ENCODE results near the gene AHNAK. TPM values are rescaled to one million over a fixed set of nuclear protein-coding genes. Genes with fewer than 3 reads are reported as not detected.

AHNAK gene
- total RNA-seq, 4 donors from 2014 or later: 1,278 to 2,374 (median 1,866) TPM

DNA sequence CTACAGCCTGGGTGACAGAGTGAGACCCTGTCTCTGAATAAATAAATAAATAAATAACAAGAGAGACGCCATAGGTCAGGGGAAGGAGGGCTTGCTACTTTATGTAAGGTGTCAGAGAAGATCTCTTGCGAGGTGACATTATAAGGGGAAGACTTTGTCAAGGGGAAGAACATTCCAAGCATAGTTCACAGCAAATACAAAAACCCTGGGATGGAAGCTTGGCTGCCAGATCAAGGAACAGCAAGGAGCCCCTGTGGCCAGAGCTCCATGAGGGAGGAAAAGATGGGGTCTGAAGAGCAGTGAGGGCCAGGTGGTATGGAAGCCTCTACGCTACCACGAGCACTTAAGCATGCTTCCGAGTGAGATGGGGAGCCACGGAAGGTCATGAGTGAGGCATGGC lies 62.3 kb downstream of the AHNAK start:
- TF ChIP-seq EP300 (IDR thresholded peaks at IDR 0.05) (no peak), CTCF (IDR thresholded peaks at IDR 0.05) (no peak), POLR2A (IDR thresholded peaks at IDR 0.05; ENCODE audit: low read depth) (no peak), POLR2AphosphoS5 (IDR thresholded peaks at IDR 0.05) (no peak)
- Histone ChIP-seq H3K4me3 (no peak overlapping the region), H3K9me3 (no peaks in the 10 kb centered on the region), H3K27ac (replicated peaks in 1 of 4) (no peak overlapping the region), H3K36me3 (no peaks in the 10 kb centered on the region), H3K4me1 (peaks cover 13 to 47% (median 42%) of the 10 kb centered on the region in 4 donors), H3K27me3 (no peaks in the 10 kb centered on the region)
- WGBS: 83% methylated on average over 6 of the region's 6 CpGs
- intact Hi-C loops (cut with DNase I): no loop called here
- DNase-seq (ENCODE audit: extremely low spot score): no peak

DNA sequence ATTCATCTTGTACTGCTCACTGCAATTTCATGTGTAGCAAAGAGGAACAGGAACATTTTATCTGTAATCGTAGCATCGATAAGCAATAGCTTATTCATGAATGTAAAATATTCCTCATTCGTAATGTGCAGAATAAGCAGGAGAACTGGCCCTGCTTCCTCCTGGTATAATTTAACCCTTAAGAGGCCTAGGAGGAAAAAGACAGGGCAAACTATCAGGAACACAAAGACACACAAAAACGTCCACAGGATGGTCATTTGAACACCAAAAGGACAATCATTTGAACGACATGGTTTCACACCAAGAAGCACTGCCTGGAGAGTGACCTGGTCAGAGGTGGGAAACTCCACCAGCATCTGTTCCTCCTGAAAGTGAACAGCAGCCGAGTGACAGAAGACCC lies 63.9 kb downstream of the AHNAK start:
- TF ChIP-seq CTCF (IDR thresholded peaks at IDR 0.05): no peak
- TF ChIP-seq POLR2AphosphoS5 (IDR thresholded peaks at IDR 0.05): no peak
- no peak for TF ChIP-seq POLR2A (IDR thresholded peaks at IDR 0.05; ENCODE audit: low read depth)
- no peak for TF ChIP-seq EP300 (IDR thresholded peaks at IDR 0.05)
- DNase-seq (ENCODE audit: extremely low spot score): no peak

GRCh38 chr11:62479631-62480201 lies 66.9 kb downstream of the AHNAK start:
- H3K27ac ChIP-seq (replicated peaks in 1 of 4): peak overlapping the region; percentile 78 to 88 (median 81)
- intact Hi-C loops (cut with DNase I): no loop called here
- WGBS: 40% methylated on average over 5 of the region's 7 CpGs
- H3K4me3 ChIP-seq: no peak overlapping the region
- no peaks in the 10 kb centered on the region for H3K27me3 ChIP-seq
- TF ChIP-seq POLR2A (IDR thresholded peaks at IDR 0.05; ENCODE audit: low read depth): no peak
- no peaks in the 10 kb centered on the region for H3K9me3 ChIP-seq
- DNase-seq (ENCODE audit: extremely low spot score): no peak
- peaks cover 13 to 34% (median 26%) of the 10 kb centered on the region in 4 donors for H3K4me1 ChIP-seq
- no peaks in the 10 kb centered on the region for H3K36me3 ChIP-seq

More for the DNA sequence above, 63.9 kb downstream of the AHNAK start:
- H3K27ac ChIP-seq (replicated peaks in 1 of 4): no peak overlapping the region
- H3K4me3 ChIP-seq: no peak overlapping the region
- WGBS: 80% methylated on average over 6 of the region's 6 CpGs
- H3K4me1 ChIP-seq: peaks cover 13 to 38% (median 30%) of the 10 kb centered on the region in 4 donors
- no peaks in the 10 kb centered on the region for H3K36me3 ChIP-seq
- no peaks in the 10 kb centered on the region for H3K9me3 ChIP-seq
- no peaks in the 10 kb centered on the region for H3K27me3 ChIP-seq
- intact Hi-C loops (cut with DNase I): no loop called here

DNA sequence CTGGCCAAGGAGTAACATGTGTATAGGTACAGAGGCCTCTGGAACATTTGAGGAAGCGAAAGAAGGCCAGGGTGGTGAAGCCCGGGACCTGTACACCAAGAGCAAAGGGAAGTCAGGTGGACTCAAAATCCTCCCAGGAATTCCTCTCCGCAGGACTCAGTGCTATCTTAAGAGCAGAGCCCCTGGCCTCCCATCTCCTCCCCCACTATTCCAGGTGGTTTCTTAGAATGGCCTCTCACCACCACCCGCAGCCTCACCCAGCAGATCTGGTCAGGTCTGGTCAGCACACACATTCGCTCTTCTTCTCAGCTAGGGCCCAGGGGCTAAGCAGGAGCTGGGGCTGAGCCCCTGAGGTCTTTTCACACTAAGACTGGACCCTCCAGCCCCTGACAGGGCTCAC lies 68.7 kb downstream of the AHNAK start:
- WGBS: 92% methylated on average over 5 of the region's 5 CpGs
- intact Hi-C loops (cut with DNase I): no loop called here
- TF ChIP-seq POLR2AphosphoS5 (IDR thresholded peaks at IDR 0.05) (no peak), EP300 (IDR thresholded peaks at IDR 0.05) (no peak), CTCF (IDR thresholded peaks at IDR 0.05) (no peak), POLR2A (IDR thresholded peaks at IDR 0.05; ENCODE audit: low read depth) (no peak)
- Histone ChIP-seq H3K27ac (replicated peaks in 1 of 4) (no peak overlapping the region), H3K27me3 (no peaks in the 10 kb centered on the region), H3K36me3 (no peaks in the 10 kb centered on the region), H3K9me3 (no peaks in the 10 kb centered on the region), H3K4me1 (peaks cover 13 to 27% (median 24%) of the 10 kb centered on the region in 4 donors), H3K4me3 (no peak overlapping the region)
- no peak for DNase-seq (ENCODE audit: extremely low spot score)

DNA sequence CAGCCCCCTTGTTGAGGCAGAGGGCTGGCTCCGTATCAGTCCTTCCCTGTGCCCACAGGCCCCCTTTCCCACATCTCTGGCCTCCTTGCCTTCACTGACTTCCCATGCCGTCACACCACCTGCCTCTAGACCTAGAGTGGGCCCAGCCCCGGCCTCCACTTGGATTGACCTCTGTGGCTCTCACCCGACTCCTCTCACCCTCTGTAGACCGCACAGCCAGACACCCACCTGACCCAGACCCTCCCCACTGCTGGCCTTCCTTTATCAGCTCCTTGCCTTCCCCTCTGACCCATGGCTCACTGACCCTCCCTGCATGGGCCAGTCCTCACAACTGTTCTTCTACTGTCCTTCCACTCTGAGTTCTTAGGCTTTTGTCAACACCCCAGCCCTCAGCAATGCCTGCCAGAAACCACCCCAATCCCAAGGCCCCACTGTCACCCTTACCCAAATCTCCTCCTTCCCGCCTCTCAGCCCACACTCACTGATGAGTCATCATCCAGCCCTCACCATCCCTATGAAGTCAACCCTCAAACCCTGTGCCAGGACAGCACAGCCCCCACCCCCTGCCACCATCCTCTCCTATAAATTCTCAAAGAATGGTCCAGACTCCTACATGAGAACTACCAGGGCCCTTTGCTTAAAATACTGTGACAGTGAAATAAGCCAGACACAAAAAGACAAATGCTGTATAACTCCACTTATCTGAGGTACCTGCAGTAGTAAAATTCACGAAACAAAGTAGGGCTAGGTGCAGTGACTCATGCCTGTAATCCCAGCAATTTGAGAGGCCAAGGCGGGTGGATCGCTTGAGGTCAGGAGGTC lies 74.3 kb downstream of the AHNAK start:
- no peaks in the 10 kb centered on the region for H3K36me3 ChIP-seq
- no peaks in the 10 kb centered on the region for H3K27me3 ChIP-seq
- no peak overlapping the region for H3K4me3 ChIP-seq
- TF ChIP-seq CTCF (IDR thresholded peaks at IDR 0.05) (no peak), POLR2A (IDR thresholded peaks at IDR 0.05; ENCODE audit: low read depth) (no peak), POLR2AphosphoS5 (IDR thresholded peaks at IDR 0.05) (peak; percentile 48 to 77), EP300 (IDR thresholded peaks at IDR 0.05) (no peak)
- intact Hi-C loops (cut with DNase I): no loop called here
- H3K4me1 ChIP-seq: peaks cover 0 to 14% (median 11%) of the 10 kb centered on the region in 4 donors
- H3K27ac ChIP-seq (replicated peaks in 1 of 4): peak overlapping the region; percentile 44 to 70 (median 66)
- DNase-seq (ENCODE audit: extremely low spot score): no peak
- 59% methylated on average over 9 of the region's 9 CpGs for WGBS
- no peaks in the 10 kb centered on the region for H3K9me3 ChIP-seq

Measured in esophagus muscularis mucosa (tissue), 4 donors.